CD14-positive monocyte (primary cell): ENCODE data around the gene CAPSL. TPM values are rescaled to one million over a fixed set of nuclear protein-coding genes. Genes with fewer than 3 reads are reported as not detected.
"Not testable (repeated sequence)": the region's sequence is repeated elsewhere in the genome, so short reads cannot be mapped to it uniquely, and the experiment has no call there.

Source experiments
- DNase-seq, 3 donors: peaks; one replicate each; pipeline ENCODE4 v3.0.0-alpha.2; 2011 to 2022
- H2AFZ ChIP-seq: 2 replicates; pipeline ENCODE4 v1.6.0; 2012; ENCODE audit warnings: mild to moderate bottlenecking, low read depth, low read length, inconsistent platforms; ENCODE audit not compliant: insufficient read depth, poor library complexity, severe bottlenecking
- H3K27ac ChIP-seq, 2 donors: 1 replicate in 1 of 2; 2 replicates in 1 of 2; pipeline ENCODE4 v1.5.1; 2012 to 2013; ENCODE audit warnings: low read length in 2 of 2, control low read depth in 1 of 2, inconsistent platforms in 1 of 2, low read depth in 1 of 2, mild to moderate bottlenecking in 1 of 2
- H3K27me3 ChIP-seq, 2 donors: one replicate each; pipeline versions ENCODE4 v1.6.0 to v1.6.1; 2011 to 2013; ENCODE audit warnings: low read length in 2 of 2; ENCODE audit not compliant: control insufficient read depth in 2 of 2, insufficient read depth in 2 of 2
- H3K36me3 ChIP-seq, 2 donors: replicated peaks in 1 of 2; 1 replicate in 1 of 2; 2 replicates in 1 of 2; pipeline versions ENCODE4 v1.5.1 to v1.6.1; 2012 to 2013; ENCODE audit warnings: low read length in 2 of 2, control low read depth in 1 of 2, inconsistent platforms in 1 of 2, mild to moderate bottlenecking in 1 of 2; ENCODE audit not compliant: insufficient read depth in 2 of 2, control insufficient read depth in 1 of 2
- H3K4me1 ChIP-seq, 2 donors: 1 replicate in 1 of 2; 2 replicates in 1 of 2; pipeline versions ENCODE4 v1.5.1 to v1.6.1; 2012 to 2013; ENCODE audit warnings: low read length in 2 of 2, control low read depth in 1 of 2, inconsistent platforms in 1 of 2, mild to moderate bottlenecking in 1 of 2, moderate library complexity in 1 of 2; ENCODE audit not compliant: insufficient read depth in 2 of 2, control insufficient read depth in 1 of 2
- H3K4me2 ChIP-seq: replicated peaks from 2 replicates; pipeline ENCODE3; 2012; ENCODE audit warnings: low read length, moderate library complexity, mild to moderate bottlenecking; ENCODE audit not compliant: poor library complexity, severe bottlenecking; ENCODE audit errors: extremely low read depth
- H3K4me3 ChIP-seq, 3 experiments: fragments of 200-600 bp in 1 of 3; sonication (generic) in 1 of 3; replicated peaks in 1 of 3; 1 replicate in 2 of 3; 2 replicates in 1 of 3; pipeline ENCODE4 v1.5.1; 2011 to 2013; ENCODE audit warnings: low read length in 3 of 3, mild to moderate bottlenecking in 3 of 3, control low read depth in 2 of 3, low read depth in 2 of 3, inconsistent platforms in 1 of 3, moderate library complexity in 1 of 3
- H3K79me2 ChIP-seq: 2 replicates; pipeline ENCODE4 v1.6.0; 2012; ENCODE audit warnings: mild to moderate bottlenecking, control low read depth, inconsistent platforms, low read length, moderate library complexity; ENCODE audit not compliant: insufficient read depth
- H3K9ac ChIP-seq: 2 replicates; pipeline ENCODE4 v1.6.0; 2017; ENCODE audit warnings: low read length, mild to moderate bottlenecking; ENCODE audit not compliant: insufficient read depth, poor library complexity, severe bottlenecking
- H3K9me3 ChIP-seq, 2 donors: replicated peaks in 1 of 2; 1 replicate in 1 of 2; 2 replicates in 1 of 2; pipeline versions ENCODE4 v1.5.1 to v1.6.1; 2012 to 2013; ENCODE audit warnings: low read length in 2 of 2, control low read depth in 1 of 2; ENCODE audit not compliant: control insufficient read depth in 1 of 2, insufficient read depth in 1 of 2
- H4K20me1 ChIP-seq: 2 replicates; pipeline ENCODE4 v1.6.0; 2012; ENCODE audit warnings: mild to moderate bottlenecking, low read length, control low read depth, moderate library complexity; ENCODE audit not compliant: insufficient read depth
- H3K27ac Mint-ChIP-seq, 7 donors: one replicate each; pipeline ENCODE4 v1.8.0; 2020; ENCODE audit warnings: mild to moderate bottlenecking in 7 of 7, mixed read lengths in 7 of 7, moderate library complexity in 6 of 7, inconsistent platforms in 2 of 7
- H3K27me3 Mint-ChIP-seq, 3 donors: one replicate each; pipeline ENCODE4 v1.8.0; 2021 to 2022; ENCODE audit warnings: low read depth in 3 of 3, mild to moderate bottlenecking in 3 of 3, mixed read lengths in 3 of 3, moderate library complexity in 3 of 3, inconsistent platforms in 1 of 3
- H3K36me3 Mint-ChIP-seq, 2 donors: one replicate each; pipeline ENCODE4 v1.8.0; 2020; ENCODE audit warnings: mixed read lengths in 2 of 2, inconsistent platforms in 1 of 2, mild to moderate bottlenecking in 1 of 2
- H3K4me1 Mint-ChIP-seq: one replicate; pipeline ENCODE4 v1.8.0; 2020; ENCODE audit warnings: mild to moderate bottlenecking, mixed read lengths
- H3K4me3 Mint-ChIP-seq, 2 donors: one replicate each; pipeline ENCODE4 v1.8.0; 2020; ENCODE audit warnings: mild to moderate bottlenecking in 2 of 2, mixed read lengths in 2 of 2, moderate library complexity in 1 of 2
- H3K9me3 Mint-ChIP-seq, 7 donors: one replicate each; pipeline ENCODE4 v1.8.0; 2020 to 2022; ENCODE audit warnings: mixed read lengths in 7 of 7, mild to moderate bottlenecking in 6 of 7, moderate library complexity in 6 of 7, inconsistent platforms in 2 of 7
- WGBS: methylation state at CpG from one replicate; pipeline ENCODE4 v1.1.5; 2013; ENCODE audit warnings: missing lambda C conversion rate; ENCODE audit not compliant: insufficient coverage; 5-methylcytosine and 5-hydroxymethylcytosine counted together
- intact Hi-C, 2 donors: fragments of 100-400 bp; cut with micrococcal nuclease; formaldehyde crosslinking; loops; one replicate each; pipeline versions ENCODE4 v1.15.0 to v1.15.1; 2023
- polyA plus RNA-seq, 3 donors: library from polyadenylated mRNA; depleted of rRNA in 1 of 3; unstranded in 2 of 3; stranded (reverse) in 1 of 3; fragments of 300-500 nt in 2 of 3; fragments of >200 nt in 1 of 3; fragmentation: Illumina TruSeq in 2 of 3; gene quantifications; 1 replicate in 2 of 3; 2 replicates in 1 of 3; pipeline ENCODE4 v1.2.3, GENCODE V29; 2012 to 2021
- TF ChIP-seq, protein P1 (sequence below): fragments of 200-600 bp; IDR thresholded peaks from one replicate; pipeline ENCODE4 v1.8.0; 2022; ENCODE audit warnings: antibody characterized with exemption, mild to moderate bottlenecking

Gene CAPSL
- polyA plus RNA-seq, 3 donors, result not detected

DNA sequence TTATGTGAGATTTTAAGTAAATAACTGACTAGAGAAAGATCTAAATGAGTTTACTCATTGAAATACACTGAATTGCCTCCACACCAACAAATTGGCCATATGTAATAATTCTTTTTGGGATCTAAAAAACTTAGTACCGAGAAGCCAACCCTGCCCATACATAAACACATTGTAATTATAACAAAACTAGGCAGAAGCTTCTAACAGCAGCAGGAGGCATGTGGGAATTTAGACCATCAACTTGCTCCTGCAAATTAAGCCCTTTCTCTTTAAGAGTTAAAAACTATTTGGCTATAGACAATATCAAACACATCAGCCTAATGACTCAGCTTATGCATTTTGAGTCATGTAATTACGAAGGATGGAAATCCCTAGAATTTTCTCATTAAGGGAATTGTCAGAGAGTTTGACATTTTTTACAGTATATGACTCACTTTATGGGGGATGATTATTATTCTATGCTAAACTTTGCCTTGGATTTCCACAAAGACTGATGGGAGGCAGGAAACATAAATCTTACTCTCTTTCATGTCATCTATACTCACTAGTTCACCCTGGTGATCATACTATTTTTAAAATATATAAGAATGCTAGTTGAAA lies 80.7 kb downstream of the CAPSL start:
- no peak overlapping the region for H2AFZ ChIP-seq
- Mint-ChIP-seq H3K4me1 (peaks cover 23% of the 10 kb centered on the region), H3K27ac (no peak overlapping the region), H3K36me3 (no peaks in the 10 kb centered on the region), H3K27me3 (peaks cover 0 to 2% (median 0%) of the 10 kb centered on the region in 3 donors), H3K4me3 (no peak overlapping the region), H3K9me3 (peaks cover 0 to 2% (median 0%) of the 10 kb centered on the region in 7 donors)
- H4K20me1 ChIP-seq, result no peaks in the 10 kb centered on the region
- no peak overlapping the region for H3K4me3 ChIP-seq
- no CpG with 5 or more reads among the region's 2 CpGs for WGBS
- H3K27ac ChIP-seq, result no peak overlapping the region
- no peaks in the 10 kb centered on the region for H3K79me2 ChIP-seq
- no peaks in the 10 kb centered on the region for H3K36me3 ChIP-seq
- peak in 1 of 3 donors; percentile 47 for DNase-seq
- no peaks in the 10 kb centered on the region for H3K27me3 ChIP-seq
- intact Hi-C loops, result no loop called here
- H3K9ac ChIP-seq, result no peak overlapping the region
- no peaks in the 10 kb centered on the region for H3K9me3 ChIP-seq
- H3K4me2 ChIP-seq, result no peak overlapping the region
- peaks cover 14 to 15% of the 10 kb centered on the region in 2 donors for H3K4me1 ChIP-seq
- TF ChIP-seq, protein P1, sequence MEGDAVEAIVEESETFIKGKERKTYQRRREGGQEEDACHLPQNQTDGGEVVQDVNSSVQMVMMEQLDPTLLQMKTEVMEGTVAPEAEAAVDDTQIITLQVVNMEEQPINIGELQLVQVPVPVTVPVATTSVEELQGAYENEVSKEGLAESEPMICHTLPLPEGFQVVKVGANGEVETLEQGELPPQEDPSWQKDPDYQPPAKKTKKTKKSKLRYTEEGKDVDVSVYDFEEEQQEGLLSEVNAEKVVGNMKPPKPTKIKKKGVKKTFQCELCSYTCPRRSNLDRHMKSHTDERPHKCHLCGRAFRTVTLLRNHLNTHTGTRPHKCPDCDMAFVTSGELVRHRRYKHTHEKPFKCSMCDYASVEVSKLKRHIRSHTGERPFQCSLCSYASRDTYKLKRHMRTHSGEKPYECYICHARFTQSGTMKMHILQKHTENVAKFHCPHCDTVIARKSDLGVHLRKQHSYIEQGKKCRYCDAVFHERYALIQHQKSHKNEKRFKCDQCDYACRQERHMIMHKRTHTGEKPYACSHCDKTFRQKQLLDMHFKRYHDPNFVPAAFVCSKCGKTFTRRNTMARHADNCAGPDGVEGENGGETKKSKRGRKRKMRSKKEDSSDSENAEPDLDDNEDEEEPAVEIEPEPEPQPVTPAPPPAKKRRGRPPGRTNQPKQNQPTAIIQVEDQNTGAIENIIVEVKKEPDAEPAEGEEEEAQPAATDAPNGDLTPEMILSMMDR, result no peak

DNA sequence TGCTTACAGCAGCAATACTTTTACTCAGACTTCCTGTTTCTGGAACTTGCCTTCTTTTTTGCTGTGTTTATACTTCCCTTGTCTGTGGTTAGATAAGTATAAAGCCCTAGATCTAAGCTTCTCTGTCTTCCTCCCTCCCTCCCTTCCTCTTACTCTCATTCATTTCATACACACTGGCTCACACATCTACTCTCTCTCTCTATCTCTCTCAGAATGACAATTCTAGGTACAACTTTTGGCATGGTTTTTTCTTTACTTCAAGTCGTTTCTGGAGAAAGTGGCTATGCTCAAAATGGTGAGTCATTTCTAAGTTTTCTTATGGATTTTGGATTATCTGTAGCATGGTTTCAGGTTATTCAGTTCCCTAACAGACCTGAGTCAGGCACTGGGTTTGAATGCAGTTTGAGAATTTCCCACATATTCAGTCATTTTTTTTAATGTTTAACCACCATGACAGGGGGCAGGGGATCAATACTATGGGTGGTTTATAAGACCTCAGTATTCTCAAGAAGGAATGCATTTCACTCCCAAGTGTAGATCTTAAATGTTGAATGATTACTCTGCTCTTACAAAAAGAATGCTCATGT lies 81.6 kb downstream of the CAPSL start, which contains the start of gene IL7R:
Gene IL7R (plus strand): TSS at position 127 of the 587 bp plus-strand sequence. CDS start 87 bp downstream, at position 214.
- H3K4me1 ChIP-seq, result peaks cover 18 to 24% of the 10 kb centered on the region in 2 donors
- DNase-seq, result peak; percentile 21 to 57 (median 37)
- H3K79me2 ChIP-seq, result no peaks in the 10 kb centered on the region
- TF ChIP-seq, protein P1, result no peak
- intact Hi-C loops, result no loop called here
- no peaks in the 10 kb centered on the region for H3K27me3 ChIP-seq
- no peaks in the 10 kb centered on the region for H3K36me3 Mint-ChIP-seq
- peak within 1 kb of the TSS in 3 of 7 donors; percentile 16 to 69 (median 21) for H3K27ac Mint-ChIP-seq
- H3K27me3 Mint-ChIP-seq, result peaks cover 0 to 2% (median 0%) of the 10 kb centered on the region in 3 donors
- H2AFZ ChIP-seq, result no peak within 1 kb of the TSS
- H3K27ac ChIP-seq, result peak within 1 kb of the TSS in 1 of 2 donors; percentile 26
- peaks cover 31% of the 10 kb centered on the region for H3K4me1 Mint-ChIP-seq
- H3K36me3 ChIP-seq, result no peaks in the 10 kb centered on the region
- peaks cover 0 to 2% (median 0%) of the 10 kb centered on the region in 7 donors for H3K9me3 Mint-ChIP-seq
- WGBS, result no CpG with 5 or more reads among the region's 1 CpG
- H3K4me3 Mint-ChIP-seq, result no peak within 1 kb of the TSS
- no peak within 1 kb of the TSS for H3K9ac ChIP-seq
- no peaks in the 10 kb centered on the region for H3K9me3 ChIP-seq
- H3K4me3 ChIP-seq, result no peak within 1 kb of the TSS
- no peak within 1 kb of the TSS for H3K4me2 ChIP-seq
- no peaks in the 10 kb centered on the region for H4K20me1 ChIP-seq

DNA sequence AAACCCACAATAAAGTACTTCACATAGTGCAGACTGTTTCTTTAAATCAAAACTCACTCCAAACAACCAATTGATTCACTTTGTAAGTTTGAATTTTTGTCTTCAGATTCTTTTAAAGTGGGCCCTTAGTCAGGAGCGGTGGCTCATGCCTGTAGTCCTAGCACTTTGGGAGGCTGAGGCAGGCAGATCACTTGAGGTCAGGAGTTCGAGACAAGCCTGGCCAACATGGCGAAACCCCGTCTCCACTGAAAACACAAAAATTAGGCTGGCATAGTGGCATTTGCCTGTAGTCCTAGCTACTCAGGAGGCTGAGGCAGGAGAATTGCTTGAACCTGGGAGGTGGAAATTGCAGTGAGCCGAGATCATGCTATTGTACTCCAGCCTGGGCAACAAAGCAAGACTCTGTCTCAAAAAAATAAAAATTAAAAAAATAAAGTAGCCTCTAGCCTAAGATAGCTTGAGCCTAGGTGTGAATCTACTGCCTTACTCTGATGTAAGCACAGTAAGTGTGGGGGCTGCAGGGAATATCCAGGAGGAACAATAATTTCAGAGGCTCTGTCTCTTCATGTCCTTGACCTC lies 82.1 kb downstream of the CAPSL start:
- H2AFZ ChIP-seq, H3K9ac ChIP-seq, H4K20me1 ChIP-seq, H3K9me3 Mint-ChIP-seq, H3K27me3 Mint-ChIP-seq, DNase-seq, H3K4me2 ChIP-seq, H3K36me3 ChIP-seq, H3K4me3 Mint-ChIP-seq, H3K27me3 ChIP-seq, H3K9me3 ChIP-seq, intact Hi-C loops, H3K36me3 Mint-ChIP-seq, H3K79me2 ChIP-seq, H3K4me3 ChIP-seq: not testable (repeated sequence)
- Mint-ChIP-seq H3K27ac (peak overlapping the region in 2 of 7 donors; percentile 16 to 21), H3K4me1 (peaks cover 32% of the 10 kb centered on the region)
- peak overlapping the region in 1 of 2 donors; percentile 26 for H3K27ac ChIP-seq
- H3K4me1 ChIP-seq, result peaks cover 18 to 24% of the 10 kb centered on the region in 2 donors
- WGBS, result 93% methylated on average over 4 of the region's 5 CpGs
